Measurements from ENCODE around the gene CAMK4. TPM values are rescaled to one million over a fixed set of nuclear protein-coding genes. Genes with fewer than 3 reads are reported as not detected.

Gene CAMK4
- total and polyA plus RNA-seq, 2 experiments from 2014 or later = 4.2 to 7.3 TPM

DNA sequence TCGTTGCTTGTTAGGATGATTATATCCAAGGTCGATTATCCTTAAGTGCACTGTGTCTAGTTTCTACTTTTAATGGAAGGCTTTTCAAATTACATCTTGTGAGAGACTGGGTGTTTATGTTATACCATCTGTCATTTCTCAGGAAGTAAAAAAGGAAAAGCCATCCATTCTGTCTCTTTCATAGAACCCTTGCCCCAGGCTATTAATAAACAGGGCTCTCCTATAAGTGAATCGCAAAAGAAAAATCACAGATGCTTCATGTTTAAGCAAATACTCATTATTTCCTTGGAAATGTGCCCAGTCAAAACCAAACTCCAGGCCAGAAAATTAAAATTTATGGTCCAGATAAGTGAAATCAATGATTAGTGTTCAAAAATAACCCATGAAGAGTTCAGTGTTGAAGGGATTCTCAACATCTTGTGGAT, 230.0 kb downstream of the CAMK4 start (continued):
- TF ChIP-seq, protein P1, sequence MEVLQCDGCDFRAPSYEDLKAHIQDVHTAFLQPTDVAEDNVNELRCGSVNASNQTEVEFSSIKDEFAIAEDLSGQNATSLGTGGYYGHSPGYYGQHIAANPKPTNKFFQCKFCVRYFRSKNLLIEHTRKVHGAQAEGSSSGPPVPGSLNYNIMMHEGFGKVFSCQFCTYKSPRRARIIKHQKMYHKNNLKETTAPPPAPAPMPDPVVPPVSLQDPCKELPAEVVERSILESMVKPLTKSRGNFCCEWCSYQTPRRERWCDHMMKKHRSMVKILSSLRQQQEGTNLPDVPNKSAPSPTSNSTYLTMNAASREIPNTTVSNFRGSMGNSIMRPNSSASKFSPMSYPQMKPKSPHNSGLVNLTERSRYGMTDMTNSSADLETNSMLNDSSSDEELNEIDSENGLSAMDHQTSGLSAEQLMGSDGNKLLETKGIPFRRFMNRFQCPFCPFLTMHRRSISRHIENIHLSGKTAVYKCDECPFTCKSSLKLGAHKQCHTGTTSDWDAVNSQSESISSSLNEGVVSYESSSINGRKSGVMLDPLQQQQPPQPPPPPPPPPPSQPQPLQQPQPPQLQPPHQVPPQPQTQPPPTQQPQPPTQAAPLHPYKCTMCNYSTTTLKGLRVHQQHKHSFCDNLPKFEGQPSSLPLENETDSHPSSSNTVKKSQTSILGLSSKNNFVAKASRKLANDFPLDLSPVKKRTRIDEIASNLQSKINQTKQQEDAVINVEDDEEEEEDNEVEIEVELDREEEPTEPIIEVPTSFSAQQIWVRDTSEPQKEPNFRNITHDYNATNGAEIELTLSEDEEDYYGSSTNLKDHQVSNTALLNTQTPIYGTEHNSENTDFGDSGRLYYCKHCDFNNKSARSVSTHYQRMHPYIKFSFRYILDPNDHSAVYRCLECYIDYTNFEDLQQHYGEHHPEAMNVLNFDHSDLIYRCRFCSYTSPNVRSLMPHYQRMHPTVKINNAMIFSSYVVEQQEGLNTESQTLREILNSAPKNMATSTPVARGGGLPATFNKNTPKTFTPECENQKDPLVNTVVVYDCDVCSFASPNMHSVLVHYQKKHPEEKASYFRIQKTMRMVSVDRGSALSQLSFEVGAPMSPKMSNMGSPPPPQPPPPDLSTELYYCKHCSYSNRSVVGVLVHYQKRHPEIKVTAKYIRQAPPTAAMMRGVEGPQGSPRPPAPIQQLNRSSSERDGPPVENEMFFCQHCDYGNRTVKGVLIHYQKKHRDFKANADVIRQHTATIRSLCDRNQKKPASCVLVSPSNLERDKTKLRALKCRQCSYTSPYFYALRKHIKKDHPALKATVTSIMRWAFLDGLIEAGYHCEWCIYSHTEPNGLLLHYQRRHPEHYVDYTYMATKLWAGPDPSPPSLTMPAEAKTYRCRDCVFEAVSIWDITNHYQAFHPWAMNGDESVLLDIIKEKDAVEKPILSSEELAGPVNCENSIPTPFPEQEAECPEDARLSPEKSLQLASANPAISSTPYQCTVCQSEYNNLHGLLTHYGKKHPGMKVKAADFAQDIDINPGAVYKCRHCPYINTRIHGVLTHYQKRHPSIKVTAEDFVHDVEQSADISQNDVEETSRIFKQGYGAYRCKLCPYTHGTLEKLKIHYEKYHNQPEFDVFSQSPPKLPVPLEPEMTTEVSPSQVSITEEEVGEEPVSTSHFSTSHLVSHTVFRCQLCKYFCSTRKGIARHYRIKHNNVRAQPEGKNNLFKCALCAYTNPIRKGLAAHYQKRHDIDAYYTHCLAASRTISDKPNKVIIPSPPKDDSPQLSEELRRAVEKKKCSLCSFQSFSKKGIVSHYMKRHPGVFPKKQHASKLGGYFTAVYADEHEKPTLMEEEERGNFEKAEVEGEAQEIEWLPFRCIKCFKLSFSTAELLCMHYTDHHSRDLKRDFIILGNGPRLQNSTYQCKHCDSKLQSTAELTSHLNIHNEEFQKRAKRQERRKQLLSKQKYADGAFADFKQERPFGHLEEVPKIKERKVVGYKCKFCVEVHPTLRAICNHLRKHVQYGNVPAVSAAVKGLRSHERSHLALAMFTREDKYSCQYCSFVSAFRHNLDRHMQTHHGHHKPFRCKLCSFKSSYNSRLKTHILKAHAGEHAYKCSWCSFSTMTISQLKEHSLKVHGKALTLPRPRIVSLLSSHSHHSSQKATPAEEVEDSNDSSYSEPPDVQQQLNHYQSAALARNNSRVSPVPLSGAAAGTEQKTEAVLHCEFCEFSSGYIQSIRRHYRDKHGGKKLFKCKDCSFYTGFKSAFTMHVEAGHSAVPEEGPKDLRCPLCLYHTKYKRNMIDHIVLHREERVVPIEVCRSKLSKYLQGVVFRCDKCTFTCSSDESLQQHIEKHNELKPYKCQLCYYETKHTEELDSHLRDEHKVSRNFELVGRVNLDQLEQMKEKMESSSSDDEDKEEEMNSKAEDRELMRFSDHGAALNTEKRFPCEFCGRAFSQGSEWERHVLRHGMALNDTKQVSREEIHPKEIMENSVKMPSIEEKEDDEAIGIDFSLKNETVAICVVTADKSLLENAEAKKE (CRISPR knock-in tag; IDR thresholded peaks at IDR 0.05) = no peak
- TF ChIP-seq CREB1 (CRISPR knock-in tag; IDR thresholded peaks at IDR 0.05; ENCODE audit: low read depth) = no peak

- Histone ChIP-seq H3K4me1 (ENCODE audit: insufficient read depth) (no peaks in the 10 kb centered on the region), H3K4me3 (no peak overlapping the region), H3K4me2 (no peak overlapping the region), H3K36me3 (ENCODE audit: insufficient read depth) (no peaks in the 10 kb centered on the region), H3K9me2 (ENCODE audit: insufficient read depth) (no peaks in the 10 kb centered on the region), H4K20me1 (replicated peaks; ENCODE audit: insufficient read depth) (no peaks in the 10 kb centered on the region), H3K27me3 (ENCODE audit: insufficient read depth) (no peaks in the 10 kb centered on the region), H3F3A (replicated peaks; ENCODE audit: low read depth) (no peaks in the 10 kb centered on the region), H2AFZ (no peak overlapping the region), H3K79me2 (replicated peaks; ENCODE audit: insufficient read depth) (no peaks in the 10 kb centered on the region), H3K27ac (ENCODE audit: low read depth) (no peak overlapping the region)
- Mint-ChIP-seq H3K36me3 (ENCODE audit: low read depth) (no peaks in the 10 kb centered on the region), H3K4me1 (peaks cover 3% of the 10 kb centered on the region; the same call in 1 of the 3 replicates), H3K27me3 (ENCODE audit: insufficient read depth, low read depth, poor library complexity) (peaks cover 2% of the 10 kb centered on the region), H3K27ac (no peak overlapping the region), H3K4me3 (no peak overlapping the region), H3K9me3 (no peaks in the 10 kb centered on the region)
- TF ChIP-seq ZNF114 (CRISPR knock-in tag; IDR thresholded peaks at IDR 0.05) (no peak), EZH2 (IDR thresholded peaks at IDR 0.05; ENCODE audit: low read depth, unreplicated experiment) (no peak), JUNB (IDR thresholded peaks at IDR 0.05; ENCODE audit: unreplicated experiment) (no peak), STAT1 (IDR thresholded peaks at IDR 0.05; ENCODE audit: unreplicated experiment) (no peak), NANOG (IDR thresholded peaks at IDR 0.05; ENCODE audit: borderline replicate concordance) (no peak), ZNF331 (CRISPR knock-in tag; IDR thresholded peaks at IDR 0.05; ENCODE audit: low read depth) (no peak), CTCF (conservative IDR thresholded peaks at IDR 0.05; ENCODE audit: low read depth in 2 of 2) (no peak), POLR2AphosphoS5 (IDR thresholded peaks at IDR 0.05; ENCODE audit: low read depth) (no peak), CREB1 (CRISPR knock-in tag; IDR thresholded peaks at IDR 0.05; ENCODE audit: low read depth) (no peak), ETS1 (IDR thresholded peaks at IDR 0.05) (no peak)
- DNase-seq (ENCODE audit: low spot score) (no peak), ATAC-seq (no peak)
These were observed 230.6 kb downstream of the CAMK4 start for GRCh38 chr5:111454776-111455175.
